IPS DF 4.7 (cell line): Measurements from ENCODE around the gene SAPCD2.

Source experiments
- DNase-seq: peaks from one replicate; pipeline ENCODE4 v3.0.0-alpha.2; 2013; ENCODE audit warnings: low spot score; ENCODE audit errors: extremely low read depth

The SAPCD2 gene

GRCh38 chr9:137049544-137050449 is 20.6 kb downstream of the SAPCD2 start:
- DNase-seq = no peak

GRCh38 chr9:137048655-137049543 is 21.5 kb downstream of the SAPCD2 start:
- DNase-seq = no peak

- DNase-seq = no peak
These were observed 24.1 kb downstream of the SAPCD2 start, which contains the start of gene NPDC1 for GRCh38 chr9:137046088-137046787. TSS of gene NPDC1 (minus strand) at chr9:137046177. CDS start at chr9:137045989, 188 bp downstream.

GRCh38 chr9:137045294-137046087 is 24.9 kb downstream of the SAPCD2 start:
- DNase-seq = no peak

GRCh38 chr9:137044502-137045177 is 25.7 kb downstream of the SAPCD2 start:
- DNase-seq = no peak

- DNase-seq = no peak
These were observed 26.3 kb downstream of the SAPCD2 start for GRCh38 chr9:137044037-137044436.

- DNase-seq = no peak
These were observed 27.3 kb downstream of the SAPCD2 start for GRCh38 chr9:137042751-137043727.

- DNase-seq = no peak
These were observed 29.2 kb downstream of the SAPCD2 start for GRCh38 chr9:137041124-137041523.

- DNase-seq = no peak
These were observed 29.8 kb downstream of the SAPCD2 start for GRCh38 chr9:137040568-137040967.

GRCh38 chr9:137039611-137040366 is 30.6 kb downstream of the SAPCD2 start:
- DNase-seq = no peak

- DNase-seq = no peak
These were observed 31.4 kb downstream of the SAPCD2 start for GRCh38 chr9:137038916-137039315.

- no peak for DNase-seq
These were observed 32.9 kb downstream of the SAPCD2 start for GRCh38 chr9:137037483-137037882.

- no peak for DNase-seq
These were observed 33.3 kb downstream of the SAPCD2 start for GRCh38 chr9:137037035-137037434.

- no peak for DNase-seq
These were observed 34.4 kb downstream of the SAPCD2 start for GRCh38 chr9:137035937-137036336.

- DNase-seq = no peak
These were observed 34.9 kb downstream of the SAPCD2 start for GRCh38 chr9:137035507-137035834.

GRCh38 chr9:137034709-137035506 is 35.4 kb downstream of the SAPCD2 start:
- no peak for DNase-seq

GRCh38 chr9:137034039-137034708 is 36.2 kb downstream of the SAPCD2 start:
- DNase-seq = no peak
